ENCODE data around the gene ARHGAP40. TPM values are rescaled to one million over a fixed set of nuclear protein-coding genes. Genes with fewer than 3 reads are reported as not detected.

ARHGAP40 gene
- total RNA-seq, 4 donors from 2014 or later, result 0.11 TPM; not detected in 3

GRCh38 chr20:38629979-38630378 is 28.4 kb downstream of the ARHGAP40 start:
- H3K4me3 ChIP-seq (replicated peaks in 1 of 3), result no peak overlapping the region
- intact Hi-C loops (cut with DNase I), result no loop called here
- no peaks in the 10 kb centered on the region for H3K4me1 ChIP-seq
- no peak for TF ChIP-seq POLR2A (IDR thresholded peaks at IDR 0.05)
- no peak for TF ChIP-seq CTCF (IDR thresholded peaks at IDR 0.05)
- no peaks in the 10 kb centered on the region for H3K9me3 ChIP-seq
- no peaks in the 10 kb centered on the region for H3K36me3 ChIP-seq
- no peak overlapping the region for H3K27ac ChIP-seq
- 94% methylated on average over 1 of the region's 1 CpG for WGBS, 2 donors
- DNase-seq, result no peak
- H3K27me3 ChIP-seq, result no peaks in the 10 kb centered on the region

- Histone ChIP-seq H3K4me1 (no peaks in the 10 kb centered on the region), H3K27me3 (no peaks in the 10 kb centered on the region), H3K36me3 (no peaks in the 10 kb centered on the region), H3K4me3 (replicated peaks in 1 of 3) (no peak overlapping the region), H3K9me3 (no peaks in the 10 kb centered on the region), H3K27ac (no peak overlapping the region)
- WGBS, 2 donors, result 80 to 92% methylated on average over 6 of the region's 6 CpGs
- no peak for TF ChIP-seq CTCF (IDR thresholded peaks at IDR 0.05)
- TF ChIP-seq POLR2A (IDR thresholded peaks at IDR 0.05), result no peak
- intact Hi-C loops (cut with DNase I), result no loop called here
- no peak for DNase-seq
These were observed 29.1 kb downstream of the ARHGAP40 start for GRCh38 chr20:38630727-38631126.

GRCh38 chr20:38631155-38632022 is 29.8 kb downstream of the ARHGAP40 start:
- intact Hi-C loops (cut with DNase I), result no loop called here
- no peak overlapping the region for H3K27ac ChIP-seq
- no peaks in the 10 kb centered on the region for H3K36me3 ChIP-seq
- H3K9me3 ChIP-seq, result no peaks in the 10 kb centered on the region
- no peak for DNase-seq
- TF ChIP-seq CTCF (IDR thresholded peaks at IDR 0.05) (no peak), POLR2A (IDR thresholded peaks at IDR 0.05) (no peak)
- no peaks in the 10 kb centered on the region for H3K4me1 ChIP-seq
- no peaks in the 10 kb centered on the region for H3K27me3 ChIP-seq
- no peak overlapping the region for H3K4me3 ChIP-seq (replicated peaks in 1 of 3)
- WGBS, 2 donors, result 63 to 69% methylated on average over 5 of the region's 5 CpGs

GRCh38 chr20:38633577-38634093 is 32.0 kb downstream of the ARHGAP40 start:
- WGBS, 2 donors, result 37 to 49% methylated on average over 11 to 13 of the region's 13 CpGs
- TF ChIP-seq CTCF (IDR thresholded peaks at IDR 0.05) (peak; percentile 55 to 96 (median 63)), POLR2A (IDR thresholded peaks at IDR 0.05) (no peak)
- no peak overlapping the region for H3K4me3 ChIP-seq (replicated peaks in 1 of 3)
- H3K27ac ChIP-seq, result no peak overlapping the region
- H3K9me3 ChIP-seq, result no peaks in the 10 kb centered on the region
- no peaks in the 10 kb centered on the region for H3K27me3 ChIP-seq
- DNase-seq, result peak; percentile 38 to 57
- no peaks in the 10 kb centered on the region for H3K36me3 ChIP-seq
- H3K4me1 ChIP-seq, result no peaks in the 10 kb centered on the region
- intact Hi-C loops (cut with DNase I), result no loop called here

GRCh38 chr20:38635721-38636288 is 34.2 kb downstream of the ARHGAP40 start:
- no peak for TF ChIP-seq CTCF (IDR thresholded peaks at IDR 0.05)
- no peak for TF ChIP-seq POLR2A (IDR thresholded peaks at IDR 0.05)
- H3K36me3 ChIP-seq, result no peaks in the 10 kb centered on the region
- 62 to 63% methylated on average over 3 of the region's 3 CpGs for WGBS, 2 donors

More at GRCh38 chr20:38635721-38636288, 34.2 kb downstream of the ARHGAP40 start:
- no peak for DNase-seq
- H3K27me3 ChIP-seq, result no peaks in the 10 kb centered on the region
- intact Hi-C loops (cut with DNase I), result no loop called here
- H3K4me1 ChIP-seq, result no peaks in the 10 kb centered on the region
- H3K4me3 ChIP-seq (replicated peaks in 1 of 3), result no peak overlapping the region
- H3K9me3 ChIP-seq, result no peaks in the 10 kb centered on the region
- no peak overlapping the region for H3K27ac ChIP-seq

Measured in thyroid gland (tissue), 4 donors.